ENCODE data around the gene TMPO. TPM values are rescaled to one million over a fixed set of nuclear protein-coding genes. Genes with fewer than 3 reads are reported as not detected.
A peak's percentile ranks its signal among the peaks of the same experiment; 100 is the strongest.
"Not testable (repeated sequence)": the region's sequence is repeated elsewhere in the genome, so short reads cannot be mapped to it uniquely, and the experiment has no call there.

Gene TMPO
- total RNA-seq, 3 donors from 2014 or later = 42.9 to 115 (median 67.8) TPM

- no peaks in the 10 kb centered on the region for H3K9me3 ChIP-seq
- DNase-seq (ENCODE audit: low spot score in 2 of 2) = no peak
- intact Hi-C loops (cut with DNase I; ENCODE audit: low total_unique reads) = no loop called here
- H3K4me3 ChIP-seq = no peak overlapping the region
- H3K4me1 ChIP-seq = no peaks in the 10 kb centered on the region
- no peaks in the 10 kb centered on the region for H3K36me3 ChIP-seq
- TF ChIP-seq CTCF (IDR thresholded peaks at IDR 0.05) = no peak
- no peak for TF ChIP-seq POLR2AphosphoS5 (IDR thresholded peaks at IDR 0.05)
- TF ChIP-seq POLR2A (IDR thresholded peaks at IDR 0.05) = no peak
- no peak overlapping the region for H3K27ac ChIP-seq
- H3K27me3 ChIP-seq = no peaks in the 10 kb centered on the region
Observed at GRCh38 chr12:98485792-98486340, 29.5 kb upstream of the TMPO start.

GRCh38 chr12:98488416-98488815 lies 27.0 kb upstream of the TMPO start:
- intact Hi-C loops (cut with DNase I; ENCODE audit: low total_unique reads) = not testable (repeated sequence)

GRCh38 chr12:98489176-98489575 lies 26.2 kb upstream of the TMPO start:
- no peak for DNase-seq (ENCODE audit: low spot score in 2 of 2)
- Histone ChIP-seq H3K27ac (no peak overlapping the region), H3K4me3 (no peak overlapping the region), H3K27me3 (no peaks in the 10 kb centered on the region), H3K4me1 (no peaks in the 10 kb centered on the region), H3K9me3 (no peaks in the 10 kb centered on the region), H3K36me3 (no peaks in the 10 kb centered on the region)
- TF ChIP-seq POLR2A (IDR thresholded peaks at IDR 0.05) (no peak), CTCF (IDR thresholded peaks at IDR 0.05) (no peak), POLR2AphosphoS5 (IDR thresholded peaks at IDR 0.05) (no peak)
- intact Hi-C loops (cut with DNase I; ENCODE audit: low total_unique reads) = no loop called here

More at GRCh38 chr12:98488416-98488815, 27.0 kb upstream of the TMPO start:
- H3K4me1 ChIP-seq; H3K27me3 ChIP-seq; H3K9me3 ChIP-seq; H3K36me3 ChIP-seq; H3K27ac ChIP-seq; H3K4me3 ChIP-seq; DNase-seq (ENCODE audit: low spot score in 2 of 2): not testable (repeated sequence)

GRCh38 chr12:98490501-98491453 lies 24.6 kb upstream of the TMPO start:
- no peaks in the 10 kb centered on the region for H3K27me3 ChIP-seq
- TF ChIP-seq POLR2AphosphoS5 (IDR thresholded peaks at IDR 0.05) (peak in 2 of 3 donors; percentile 33 to 43), POLR2A (IDR thresholded peaks at IDR 0.05) (no peak), CTCF (IDR thresholded peaks at IDR 0.05) (peak; percentile 91 to 94 (median 94))
- peak overlapping the region; percentile 39 to 70 for H3K27ac ChIP-seq
- no peaks in the 10 kb centered on the region for H3K4me1 ChIP-seq
- peak; percentile 84 for DNase-seq (ENCODE audit: low spot score in 2 of 2)
- intact Hi-C loops (cut with DNase I; ENCODE audit: low total_unique reads) = no loop called here
- H3K9me3 ChIP-seq = no peaks in the 10 kb centered on the region
- no peaks in the 10 kb centered on the region for H3K36me3 ChIP-seq
- peak overlapping the region in 2 of 3 donors; percentile 2 to 37 for H3K4me3 ChIP-seq

- Histone ChIP-seq H3K27me3 (no peaks in the 10 kb centered on the region), H3K4me1 (no peaks in the 10 kb centered on the region), H3K27ac (no peak overlapping the region), H3K36me3 (no peaks in the 10 kb centered on the region), H3K9me3 (no peaks in the 10 kb centered on the region), H3K4me3 (no peak overlapping the region)
- intact Hi-C loops (cut with DNase I; ENCODE audit: low total_unique reads) = no loop called here
- DNase-seq (ENCODE audit: low spot score in 2 of 2) = no peak
- TF ChIP-seq CTCF (IDR thresholded peaks at IDR 0.05) (no peak), POLR2A (IDR thresholded peaks at IDR 0.05) (no peak), POLR2AphosphoS5 (IDR thresholded peaks at IDR 0.05) (no peak)
Observed at GRCh38 chr12:98492580-98493140, 22.7 kb upstream of the TMPO start.

- intact Hi-C loops (cut with DNase I; ENCODE audit: low total_unique reads); DNase-seq (ENCODE audit: low spot score in 2 of 2); H3K9me3 ChIP-seq; H3K36me3 ChIP-seq; H3K4me1 ChIP-seq; H3K4me3 ChIP-seq; H3K27ac ChIP-seq; H3K27me3 ChIP-seq: not testable (repeated sequence)
Observed at GRCh38 chr12:98501266-98501629, 14.1 kb upstream of the TMPO start.
